ENCODE measurements around the gene TRIM41. TPM values are rescaled to one million over a fixed set of nuclear protein-coding genes. Genes with fewer than 3 reads are reported as not detected.

Gene TRIM41
- total and polyA plus RNA-seq, 9 of the 15 experiments (the other 6 are each of a cell fraction or from before 2014, with no cell fraction given) = 1.8 to 47.6 (median 20.9) TPM

DNA sequence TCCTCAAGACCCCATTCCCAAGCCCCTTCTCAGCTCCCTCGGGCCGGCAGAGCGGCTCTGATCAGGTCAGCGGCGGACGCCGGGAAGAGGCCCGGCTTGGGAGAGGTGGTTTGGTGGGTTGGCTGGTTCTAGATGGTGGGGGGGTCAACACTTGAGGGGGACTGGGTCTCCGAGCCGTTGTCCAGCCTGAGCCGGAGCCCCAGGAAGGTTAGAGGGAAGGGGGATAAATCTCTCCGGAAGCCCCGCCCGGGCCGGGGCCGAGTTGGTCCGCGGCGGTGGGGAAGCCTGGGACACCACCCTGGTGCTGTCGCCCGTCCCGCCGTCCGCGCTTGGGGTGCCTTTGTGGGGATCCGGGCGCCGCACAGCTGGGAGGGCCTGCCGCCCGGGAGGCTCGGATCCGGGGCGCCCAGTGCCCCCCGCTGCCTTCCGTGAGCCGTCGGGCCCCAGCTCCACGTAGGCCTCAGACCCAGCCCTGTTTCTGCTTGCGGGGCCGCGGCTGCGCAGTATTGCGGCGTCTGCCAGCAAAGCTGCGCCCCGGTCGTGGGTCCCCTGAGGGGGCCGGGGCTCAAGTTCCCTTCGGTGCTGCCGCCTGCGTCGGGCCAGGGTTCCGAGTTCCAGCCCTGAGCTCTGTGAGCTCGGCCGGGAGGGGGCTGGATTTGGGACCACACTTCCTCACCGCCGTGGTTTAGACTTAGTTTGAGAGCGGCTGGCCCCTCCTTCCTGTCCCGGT lies 38.4 kb downstream of the TRIM41 start (continued):
- TF ChIP-seq TEAD4 (IDR thresholded peaks at IDR 0.05; ENCODE audit: low read length) (no peak; the same call in 1 of the 2 replicates), TEAD4 (CRISPR knock-in tag; IDR thresholded peaks at IDR 0.05; ENCODE audit: borderline replicate concordance) (peak; percentile 75; the same call in 1 of the 2 replicates), UBTF (IDR thresholded peaks at IDR 0.05; ENCODE audit: borderline replicate concordance in 1 of 2, low read depth in 2 of 2, low read length in 2 of 2) (peak in 1 of 2 experiments; percentile 61; a peak in 3 of 4 replicates), EWSR1 (IDR thresholded peaks at IDR 0.05; ENCODE audit: borderline replicate concordance, low read depth, partially characterized antibody) (no peak), CHCHD3 (CRISPR knock-in tag; IDR thresholded peaks at IDR 0.05) (0 out of 2 replicates have a peak, but pooled peaks have one; percentile 40), HMGXB4 (CRISPR knock-in tag; IDR thresholded peaks at IDR 0.05) (no peak; the same call in 1 of the 2 replicates), ATF2 (CRISPR knock-in tag; IDR thresholded peaks at IDR 0.05) (0 out of 2 replicates have a peak, but pooled peaks have one; percentile 8), ARNT (IDR thresholded peaks at IDR 0.05) (no peak), ZNF23 (CRISPR knock-in tag; IDR thresholded peaks at IDR 0.05) (no peak), E2F4 (CRISPR knock-in tag; IDR thresholded peaks at IDR 0.05; ENCODE audit: low read depth) (0 out of 2 replicates have a peak, but pooled peaks have one; percentile 68), MEF2D (tag; conservative IDR thresholded peaks at IDR 0.05; ENCODE audit: low read depth) (no peak), FOXK2 (conservative IDR thresholded peaks at IDR 0.05 in 1 of 2, IDR thresholded peaks at IDR 0.05 in 1 of 2; ENCODE audit: low read depth in 2 of 2) (no peak), CREM (IDR thresholded peaks at IDR 0.05; ENCODE audit: low read depth) (peak; percentile 48; the same call in 1 of the 2 replicates), PHTF2 (CRISPR knock-in tag; IDR thresholded peaks at IDR 0.05) (no peak), NR2C1 (IDR thresholded peaks at IDR 0.05) (no peak), NR2C1 (tag; IDR thresholded peaks at IDR 0.05) (no peak), SMARCA4 (IDR thresholded peaks at IDR 0.05) (no peak), RFX5 (IDR thresholded peaks at IDR 0.05; ENCODE audit: low read depth, low read length) (no peak)
- TF ChIP-seq, protein P1, sequence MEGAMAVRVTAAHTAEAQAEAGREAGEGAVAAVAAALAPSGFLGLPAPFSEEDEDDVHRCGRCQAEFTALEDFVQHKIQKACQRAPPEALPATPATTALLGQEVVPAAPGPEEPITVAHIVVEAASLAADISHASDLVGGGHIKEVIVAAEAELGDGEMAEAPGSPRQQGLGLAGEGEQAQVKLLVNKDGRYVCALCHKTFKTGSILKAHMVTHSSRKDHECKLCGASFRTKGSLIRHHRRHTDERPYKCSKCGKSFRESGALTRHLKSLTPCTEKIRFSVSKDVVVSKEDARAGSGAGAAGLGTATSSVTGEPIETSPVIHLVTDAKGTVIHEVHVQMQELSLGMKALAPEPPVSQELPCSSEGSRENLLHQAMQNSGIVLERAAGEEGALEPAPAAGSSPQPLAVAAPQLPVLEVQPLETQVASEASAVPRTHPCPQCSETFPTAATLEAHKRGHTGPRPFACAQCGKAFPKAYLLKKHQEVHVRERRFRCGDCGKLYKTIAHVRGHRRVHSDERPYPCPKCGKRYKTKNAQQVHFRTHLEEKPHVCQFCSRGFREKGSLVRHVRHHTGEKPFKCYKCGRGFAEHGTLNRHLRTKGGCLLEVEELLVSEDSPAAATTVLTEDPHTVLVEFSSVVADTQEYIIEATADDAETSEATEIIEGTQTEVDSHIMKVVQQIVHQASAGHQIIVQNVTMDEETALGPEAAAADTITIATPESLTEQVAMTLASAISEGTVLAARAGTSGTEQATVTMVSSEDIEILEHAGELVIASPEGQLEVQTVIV (CRISPR knock-in tag; IDR thresholded peaks at IDR 0.05; ENCODE audit: borderline replicate concordance) = no peak

All from K562 (cell line).